Activated CD8-positive, alpha-beta memory T cell treated with anti-CD3 and anti-CD28 coated beads for 4 hours (primary cell): ENCODE data around the gene UNCX.

Experiments used
- DNase-seq, 2 donors: peaks; one replicate each; pipeline ENCODE4 v3.0.0-alpha.2; 2020; ENCODE audit warnings: low read depth in 2 of 2

UNCX gene

DNA sequence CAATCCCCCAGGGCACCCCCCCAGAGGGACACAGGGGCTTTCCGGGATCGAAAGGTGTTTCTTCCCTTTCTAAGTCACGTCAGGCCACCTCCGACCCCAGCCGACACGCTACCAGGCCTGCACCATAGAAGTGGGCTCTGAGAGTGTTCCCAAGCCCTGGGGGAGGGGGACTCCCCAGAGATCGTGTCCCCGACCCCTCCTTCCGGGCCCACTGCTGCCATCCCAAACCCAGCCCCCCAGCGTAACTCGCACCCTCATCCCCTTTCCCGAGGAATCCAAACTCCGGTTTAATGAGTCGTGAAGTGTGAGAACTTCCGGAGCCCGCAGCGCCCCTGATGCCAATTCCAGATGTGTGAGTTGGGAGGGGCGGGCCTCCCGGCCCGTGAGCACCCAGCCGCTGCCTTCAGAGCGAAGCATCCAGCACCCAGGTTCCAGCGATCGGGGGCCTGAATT is 11.3 kb downstream of the UNCX start:
- no peak for DNase-seq

DNA sequence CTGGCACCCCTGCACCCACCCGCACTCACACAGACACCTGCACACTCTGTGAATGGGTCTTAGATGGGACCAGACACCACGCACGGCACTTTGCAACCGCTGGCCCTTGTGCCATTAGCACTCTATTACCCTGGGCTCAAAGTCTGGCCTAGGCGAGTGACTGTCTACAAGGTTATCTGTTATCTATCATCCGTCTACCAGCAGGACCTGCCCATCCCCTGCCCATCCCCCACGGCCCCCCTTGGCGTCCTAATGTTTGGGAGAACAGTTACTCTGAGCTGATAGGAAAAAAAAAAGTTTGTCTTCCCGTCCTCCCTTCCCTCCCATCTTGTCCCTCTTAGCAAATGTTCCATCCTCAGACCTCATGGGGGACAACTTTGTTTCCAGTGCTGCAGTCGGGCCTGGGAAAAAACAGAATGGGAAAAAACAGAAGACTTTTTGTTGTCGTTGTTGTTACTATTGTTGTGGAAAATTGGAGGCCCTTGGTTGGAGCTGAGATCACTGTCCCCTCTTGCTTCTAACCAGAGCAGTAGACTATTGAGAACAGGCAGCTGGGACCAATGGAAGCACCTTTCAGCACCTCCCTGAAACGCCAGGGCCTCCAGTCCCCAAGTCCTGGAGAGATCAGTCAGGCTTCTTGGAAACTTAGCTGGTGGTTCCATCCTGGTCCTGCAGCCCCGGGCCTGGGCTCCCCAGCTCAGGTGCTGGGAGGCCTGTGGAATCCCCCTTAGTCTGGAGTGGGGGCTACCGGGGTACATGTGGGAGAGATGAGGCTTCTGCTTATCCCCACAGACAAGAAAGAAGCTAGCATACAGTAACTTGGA is 12.2 kb downstream of the UNCX start:
- DNase-seq: no peak

DNA sequence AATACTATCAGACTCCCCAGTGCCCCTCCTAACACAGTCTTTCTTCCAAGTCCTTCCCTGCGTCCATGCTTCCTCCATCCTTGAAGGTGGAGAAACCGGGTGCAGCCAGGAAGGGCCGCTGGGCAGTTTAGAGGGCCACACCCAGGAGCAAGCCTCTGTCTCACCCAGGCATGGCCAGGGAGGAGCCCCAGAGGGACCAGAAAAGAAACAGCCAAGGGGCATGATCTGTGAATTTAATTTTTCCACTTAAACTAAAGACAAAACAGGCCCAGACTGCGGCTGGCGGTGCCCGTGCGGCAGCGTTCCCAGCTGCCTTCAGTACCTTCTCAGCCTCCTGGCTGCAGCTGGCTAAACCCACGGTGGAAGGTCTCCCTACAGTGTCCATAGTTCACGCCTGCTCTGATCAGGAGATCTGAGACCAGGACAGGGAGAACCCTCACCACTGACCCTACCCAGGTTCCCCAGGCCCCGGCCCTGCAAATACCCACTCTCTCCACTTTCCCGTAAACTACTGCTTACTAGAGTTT is 12.9 kb downstream of the UNCX start:
- DNase-seq: no peak

- no peak for DNase-seq
Measured at GRCh38 chr7:1246160-1246870, 13.6 kb downstream of the UNCX start.

DNA sequence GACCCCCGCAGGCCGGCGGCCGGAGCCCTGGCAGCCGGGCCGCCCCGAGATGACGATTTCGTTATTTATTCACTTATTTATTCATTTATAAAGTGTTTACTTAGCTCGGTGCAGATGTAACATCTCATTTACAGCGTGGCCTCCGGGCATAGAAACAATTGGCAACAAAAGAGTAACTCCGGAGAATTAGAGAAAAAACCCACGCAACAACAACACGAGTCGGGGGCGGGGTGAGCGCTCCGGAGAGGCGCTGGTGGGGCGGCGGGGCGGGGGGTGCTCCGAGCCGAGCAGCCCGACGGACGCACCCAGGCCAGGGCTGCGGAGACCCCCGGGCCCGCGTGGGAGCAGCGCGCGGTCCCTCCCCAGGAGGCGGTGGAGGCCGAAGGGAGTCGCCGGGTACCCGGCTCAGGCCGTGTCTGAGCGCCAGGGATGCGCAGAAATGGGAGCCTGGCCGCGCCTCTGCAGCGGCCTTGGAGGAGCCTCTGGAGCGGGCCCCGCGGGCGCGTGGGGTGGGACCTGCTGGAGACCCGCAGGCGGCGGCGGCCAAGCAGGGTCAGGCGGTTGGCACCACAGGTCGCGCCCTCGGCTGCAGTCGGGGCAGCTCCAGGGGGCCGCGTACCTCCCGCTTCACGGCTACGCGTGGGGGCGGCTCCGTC is 14.3 kb downstream of the UNCX start:
- DNase-seq: no peak

DNA sequence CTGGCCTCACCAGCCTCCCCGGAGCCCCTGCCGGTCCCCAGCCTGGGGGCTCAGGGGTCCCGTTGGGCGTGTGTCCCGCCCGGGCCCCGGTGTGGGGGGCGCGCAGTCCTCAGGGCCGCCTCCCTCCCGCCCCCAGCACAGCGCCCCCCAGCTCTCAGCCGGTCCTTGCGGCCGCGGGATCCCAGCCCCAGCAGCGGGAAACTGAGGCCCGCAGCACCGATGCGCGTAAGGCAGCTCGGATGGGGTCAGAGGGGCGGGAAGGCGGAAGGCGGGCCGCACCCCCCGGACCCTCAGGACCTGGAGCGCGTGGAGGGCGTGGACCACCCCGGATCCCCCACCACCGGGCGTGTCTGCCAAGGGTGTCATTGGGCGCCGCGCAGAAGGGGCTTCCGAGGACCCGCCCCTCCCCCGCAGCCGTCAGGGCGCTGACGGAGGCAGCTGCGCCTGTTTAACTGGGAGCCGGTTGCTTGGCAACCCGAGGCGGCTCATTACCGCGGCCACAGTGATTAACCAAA is 14.9 kb downstream of the UNCX start:
- no peak for DNase-seq

DNA sequence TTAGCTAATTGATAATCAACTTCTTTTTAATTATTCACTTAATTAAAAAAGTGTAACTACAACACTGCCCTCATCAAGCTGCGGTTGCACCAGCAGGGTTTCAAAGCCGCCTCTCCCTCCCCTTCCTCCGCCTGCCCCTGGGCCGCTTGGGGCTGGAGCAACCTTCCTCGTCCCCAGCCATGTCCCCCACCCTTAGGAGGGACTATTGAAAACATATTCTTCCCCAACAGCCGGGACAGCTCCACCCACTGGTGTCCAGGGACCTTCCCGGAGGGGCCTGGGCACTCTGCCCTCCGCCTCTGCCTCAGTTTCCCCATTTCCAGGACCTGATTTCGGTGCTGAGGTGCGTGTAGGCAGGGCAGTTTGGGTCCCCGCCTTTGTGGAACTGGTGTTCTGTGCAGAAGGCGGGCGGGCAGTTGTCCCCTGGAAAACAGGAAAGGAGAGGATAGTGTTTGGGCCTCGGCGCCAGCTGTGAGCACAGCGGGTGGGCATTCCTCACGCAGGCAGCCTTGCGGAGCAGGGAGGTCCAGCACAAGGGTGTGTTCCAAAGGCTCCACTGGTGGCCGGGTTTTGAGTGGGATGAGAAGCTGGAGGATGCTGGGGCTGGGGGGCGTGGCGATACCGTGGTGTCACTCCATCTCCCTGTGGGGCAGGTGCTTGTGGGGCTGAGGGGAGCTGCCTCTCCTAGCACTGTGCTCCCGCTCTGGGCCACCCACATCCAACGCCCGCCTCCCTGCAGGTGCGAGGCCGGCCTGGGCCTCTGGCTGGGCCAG is 15.7 kb downstream of the UNCX start:
- DNase-seq: no peak

DNA sequence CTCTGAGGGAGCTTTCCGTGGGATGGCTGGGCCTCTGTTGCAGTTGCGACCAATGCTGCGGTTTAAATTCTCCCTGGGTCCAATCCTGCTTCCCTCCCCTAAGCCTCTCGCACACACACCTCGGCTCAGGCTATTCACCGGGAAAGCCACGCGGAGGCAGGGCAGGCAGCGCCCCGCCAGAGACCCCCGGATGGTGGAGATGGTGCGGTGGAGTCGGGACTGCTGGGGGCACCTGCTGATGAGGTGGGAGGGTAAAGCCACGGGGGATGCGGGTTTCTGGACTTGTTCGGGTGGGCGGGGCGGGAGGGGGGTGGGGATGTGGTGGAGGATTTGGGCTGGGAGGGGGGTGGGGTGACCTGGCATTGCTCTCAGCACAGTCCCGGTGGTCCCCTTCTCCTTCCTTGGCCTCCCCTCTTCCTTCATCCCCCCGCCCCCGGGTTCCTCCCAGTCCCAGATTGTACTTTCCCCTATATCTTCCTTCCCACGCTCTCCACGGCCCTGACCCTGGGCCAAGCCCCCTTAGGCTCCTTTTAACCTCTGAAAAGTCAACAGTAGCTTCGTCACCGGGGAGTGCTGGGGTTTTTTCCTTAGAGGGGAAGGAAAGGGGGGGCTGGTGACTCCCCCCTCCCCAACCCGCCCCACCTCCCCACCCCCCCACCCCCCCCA is 16.4 kb downstream of the UNCX start:
- no peak for DNase-seq

DNA sequence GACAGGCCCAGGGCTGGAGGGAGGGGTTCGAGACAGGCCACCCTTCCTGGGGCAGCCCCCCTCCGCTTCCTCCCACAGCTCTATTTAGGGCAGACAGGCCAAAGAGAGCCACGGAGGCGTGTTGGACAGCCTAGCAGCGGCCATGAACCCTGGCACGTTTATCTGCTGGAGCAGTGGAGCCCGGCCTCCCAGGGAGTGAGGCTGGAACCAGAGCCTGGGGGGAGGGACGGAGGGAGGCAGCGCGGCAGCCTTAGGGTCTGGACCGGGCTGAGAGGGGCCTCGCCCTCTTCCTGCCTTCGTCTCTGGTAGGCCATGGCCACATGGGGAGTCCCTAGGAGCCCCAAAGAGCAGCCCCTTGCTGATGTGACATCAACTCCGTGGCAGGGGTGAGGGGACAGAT is 17.1 kb downstream of the UNCX start:
- no peak for DNase-seq

DNA sequence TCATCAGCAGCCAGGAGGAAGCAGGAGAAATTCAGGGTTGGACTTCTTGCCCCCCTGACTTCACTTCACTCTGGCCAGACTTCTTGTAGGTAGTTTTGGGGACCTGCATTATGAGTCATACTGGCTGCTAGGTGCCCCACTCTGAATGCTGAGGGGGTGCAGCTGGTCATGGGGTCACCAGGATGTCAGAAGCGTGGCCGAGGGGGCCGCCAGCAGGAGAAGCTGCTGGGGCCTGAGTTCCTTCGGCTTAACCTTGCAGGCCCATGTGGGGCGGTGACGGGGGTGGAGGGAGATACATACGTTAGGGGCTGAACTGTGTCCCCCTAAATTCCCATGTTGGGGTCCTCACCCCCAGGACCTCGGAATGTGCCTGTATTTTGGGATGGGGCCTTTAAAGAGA is 18.2 kb downstream of the UNCX start:
- no peak for DNase-seq

- no peak for DNase-seq
Measured at GRCh38 chr7:1251796-1252539, 19.3 kb downstream of the UNCX start.

- DNase-seq: no peak
Measured at GRCh38 chr7:1252540-1253090, 19.9 kb downstream of the UNCX start.

GRCh38 chr7:1253681-1254181 is 21.1 kb downstream of the UNCX start:
- DNase-seq: no peak

- DNase-seq: no peak
Measured at GRCh38 chr7:1254281-1255079, 21.8 kb downstream of the UNCX start.

- DNase-seq: no peak
Measured at GRCh38 chr7:1255080-1255816, 22.6 kb downstream of the UNCX start.

GRCh38 chr7:1255817-1256340 is 23.2 kb downstream of the UNCX start:
- DNase-seq: no peak

DNA sequence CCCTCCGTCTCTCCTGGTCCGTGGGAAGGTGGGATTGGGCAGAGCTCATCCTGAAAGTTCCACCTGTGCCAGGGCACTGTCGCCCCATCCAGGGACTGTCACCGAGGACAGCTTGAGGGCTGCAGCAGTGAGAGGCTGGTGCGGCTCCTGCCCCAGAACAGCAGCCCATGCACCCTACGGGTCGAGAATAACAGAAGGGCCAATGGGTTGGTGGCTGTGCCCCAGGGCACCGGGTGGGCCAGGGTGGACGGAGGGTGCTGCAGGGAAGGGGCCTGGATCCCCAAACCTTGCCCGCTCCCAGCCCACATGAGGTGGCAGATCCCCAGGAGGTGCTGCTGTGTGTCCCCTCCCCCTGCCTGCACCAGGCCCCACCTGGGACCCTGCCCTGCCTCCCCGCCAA is 23.9 kb downstream of the UNCX start:
- DNase-seq: no peak

- no peak for DNase-seq
Measured at GRCh38 chr7:1257221-1257620, 24.5 kb downstream of the UNCX start.
